ENCODE results near the gene MYO9B. TPM values are rescaled to one million over a fixed set of nuclear protein-coding genes. Genes with fewer than 3 reads are reported as not detected.

The MYO9B gene
- total RNA-seq, 1 experiment from 2014 or later: 103 TPM

- Histone ChIP-seq H3K27ac (no peak overlapping the region), H3K4me3 (no peak overlapping the region), H2AFZ (no peak overlapping the region), H3K4me1 (replicated peaks; ENCODE audit: insufficient read depth) (peaks cover 20% of the 10 kb centered on the region), H3K36me3 (ENCODE audit: low read depth) (no peaks in the 10 kb centered on the region), H3K79me2 (ENCODE audit: low read depth) (peaks cover 94% of the 10 kb centered on the region), H3K4me2 (no peak overlapping the region), H4K20me1 (ENCODE audit: insufficient read depth) (0 out of 2 replicates have a peak, but pooled peaks cover 4% of the 10 kb centered on the region), H3K9me3 (ENCODE audit: insufficient read depth, low read depth) (no peaks in the 10 kb centered on the region), H3F3A (ENCODE audit: insufficient read depth, low read depth) (peaks cover 37% of the 10 kb centered on the region), H3K9me2 (ENCODE audit: insufficient read depth) (no peaks in the 10 kb centered on the region), H3K27me3 (ENCODE audit: insufficient read depth, low read depth) (no peaks in the 10 kb centered on the region)
- ChIA-PET CTCF (no interaction called here), POLR2A (ENCODE audit: unreplicated experiment) (interaction anchor here (0.7 kb wide), 1 partner anchor 193 kb away, joined by 6 read pairs; no protein-coding TSS in a partner anchor)
- intact Hi-C loops (cut with micrococcal nuclease; ENCODE audit: unreplicated experiment): loop anchor here (5.0 kb wide), 1 partner anchor 42 kb away; no protein-coding TSS in a partner anchor
- DNase-seq: peak in 1 of 2 experiments; percentile 25
- TF ChIP-seq CTCF (conservative IDR thresholded peaks at IDR 0.05) (no peak), EZH2 (IDR thresholded peaks at IDR 0.05; ENCODE audit: low read depth) (no peak)
- BruUV-seq (replicated peaks): no TSS peak
Observed at GRCh38 chr19:17095141-17095919, 19.8 kb downstream of the MYO9B start.

- peak overlapping the region; percentile 66 for H3K4me2 ChIP-seq
- ChIA-PET CTCF (no interaction called here), POLR2A (ENCODE audit: unreplicated experiment) (no interaction called here)
- TF ChIP-seq CTCF (conservative IDR thresholded peaks at IDR 0.05) (no peak), EZH2 (IDR thresholded peaks at IDR 0.05; ENCODE audit: low read depth) (no peak)
- peak overlapping the region; percentile 3; the same call in 1 of the 2 replicates for H3K4me3 ChIP-seq
- peaks cover 13% of the 10 kb centered on the region for H3K36me3 ChIP-seq (ENCODE audit: low read depth)
- H3K27ac ChIP-seq: peak overlapping the region; percentile 73
- H3K9me2 ChIP-seq (ENCODE audit: insufficient read depth): no peaks in the 10 kb centered on the region
- H4K20me1 ChIP-seq (ENCODE audit: insufficient read depth): no peaks in the 10 kb centered on the region
- H3K79me2 ChIP-seq (ENCODE audit: low read depth): peaks cover 93% of the 10 kb centered on the region
- intact Hi-C loops (cut with micrococcal nuclease; ENCODE audit: unreplicated experiment): loop anchor here (5.0 kb wide), 1 partner anchor 40 kb away; no protein-coding TSS in a partner anchor
- H2AFZ ChIP-seq: no peak overlapping the region
- peaks cover 4% of the 10 kb centered on the region; the same call in 1 of the 2 replicates for H3K9me3 ChIP-seq (ENCODE audit: insufficient read depth, low read depth)
- no TSS peak for BruUV-seq (replicated peaks)
- peaks cover 20% of the 10 kb centered on the region for H3K4me1 ChIP-seq (replicated peaks; ENCODE audit: insufficient read depth)
- no peaks in the 10 kb centered on the region for H3K27me3 ChIP-seq (ENCODE audit: insufficient read depth, low read depth)
- DNase-seq: peak; percentile 47 to 79
- peaks cover 37% of the 10 kb centered on the region for H3F3A ChIP-seq (ENCODE audit: insufficient read depth, low read depth)
Observed at GRCh38 chr19:17097593-17098126, 22.1 kb downstream of the MYO9B start.

- POLR2A ChIA-PET (ENCODE audit: unreplicated experiment): no interaction called here
- CTCF ChIA-PET: no interaction called here
- peak overlapping the region; percentile 73 for H3K27ac ChIP-seq
Observed at GRCh38 chr19:17098326-17098725, 22.7 kb downstream of the MYO9B start.

More at GRCh38 chr19:17098326-17098725, 22.7 kb downstream of the MYO9B start:
- no peak for DNase-seq
- TF ChIP-seq EZH2 (IDR thresholded peaks at IDR 0.05; ENCODE audit: low read depth) (no peak), CTCF (conservative IDR thresholded peaks at IDR 0.05) (no peak)
- no TSS peak for BruUV-seq (replicated peaks)
- Histone ChIP-seq H3K4me3 (no peak overlapping the region), H3K9me3 (ENCODE audit: insufficient read depth, low read depth) (peaks cover 9% of the 10 kb centered on the region; the same call in 1 of the 2 replicates), H3K79me2 (ENCODE audit: low read depth) (peaks cover 92% of the 10 kb centered on the region), H3K4me1 (replicated peaks; ENCODE audit: insufficient read depth) (peaks cover 20% of the 10 kb centered on the region), H3F3A (ENCODE audit: insufficient read depth, low read depth) (peaks cover 37% of the 10 kb centered on the region), H2AFZ (no peak overlapping the region), H3K9me2 (ENCODE audit: insufficient read depth) (no peaks in the 10 kb centered on the region), H4K20me1 (ENCODE audit: insufficient read depth) (no peaks in the 10 kb centered on the region), H3K36me3 (ENCODE audit: low read depth) (peaks cover 20% of the 10 kb centered on the region), H3K4me2 (peak overlapping the region; percentile 66; the same call in 1 of the 2 replicates), H3K27me3 (ENCODE audit: insufficient read depth, low read depth) (no peaks in the 10 kb centered on the region)
- intact Hi-C loops (cut with micrococcal nuclease; ENCODE audit: unreplicated experiment): loop anchor here (5.0 kb wide), 1 partner anchor 39 kb away; no protein-coding TSS in a partner anchor

Measured in PC-9 (cell line).